ENCODE data around the gene HOXA5.

Gene HOXA5

GRCh38 chr7:27116031-27116961 is 27.2 kb downstream of the HOXA5 start:
- no peak for DNase-seq

GRCh38 chr7:27115221-27116026 is 28.1 kb downstream of the HOXA5 start:
- no peak for DNase-seq

- no peak for DNase-seq
Observed at GRCh38 chr7:27114881-27115220, 28.6 kb downstream of the HOXA5 start.

GRCh38 chr7:27113991-27114769 is 29.3 kb downstream of the HOXA5 start:
- DNase-seq: no peak

- DNase-seq: no peak
Observed at GRCh38 chr7:27112955-27113949, 30.2 kb downstream of the HOXA5 start.

GRCh38 chr7:27112361-27112760 is 31.1 kb downstream of the HOXA5 start:
- DNase-seq: no peak

- DNase-seq: no peak
Observed at GRCh38 chr7:27111751-27112277, 31.7 kb downstream of the HOXA5 start.

GRCh38 chr7:27111042-27111750 is 32.3 kb downstream of the HOXA5 start:
- no peak for DNase-seq

GRCh38 chr7:27110186-27111031 is 33.1 kb downstream of the HOXA5 start:
- no peak for DNase-seq

- DNase-seq: no peak
Observed at GRCh38 chr7:27109466-27110185, 33.9 kb downstream of the HOXA5 start.

GRCh38 chr7:27108390-27109127 is 34.9 kb downstream of the HOXA5 start:
- no peak for DNase-seq

- DNase-seq: no peak
Observed at GRCh38 chr7:27107391-27108381, 35.8 kb downstream of the HOXA5 start.

- no peak for DNase-seq
Observed at GRCh38 chr7:27106901-27107240, 36.6 kb downstream of the HOXA5 start.

- DNase-seq: no peak
Observed at GRCh38 chr7:27106181-27106900, 37.1 kb downstream of the HOXA5 start.

- no peak for DNase-seq
Observed at GRCh38 chr7:27105301-27106031, 38.0 kb downstream of the HOXA5 start.

Measured in activated CD4-positive, alpha-beta T cell treated with anti-CD3 and anti-CD28 coated beads for 1 hour (primary cell).